ENCODE data around the gene BRME1. TPM values are rescaled to one million over a fixed set of nuclear protein-coding genes. Genes with fewer than 3 reads are reported as not detected.
A peak's percentile ranks its signal among the peaks of the same experiment; 100 is the strongest.

Gene BRME1
- total RNA-seq, 2 donors from 2014 or later: 3.7 to 4.0 TPM

DNA sequence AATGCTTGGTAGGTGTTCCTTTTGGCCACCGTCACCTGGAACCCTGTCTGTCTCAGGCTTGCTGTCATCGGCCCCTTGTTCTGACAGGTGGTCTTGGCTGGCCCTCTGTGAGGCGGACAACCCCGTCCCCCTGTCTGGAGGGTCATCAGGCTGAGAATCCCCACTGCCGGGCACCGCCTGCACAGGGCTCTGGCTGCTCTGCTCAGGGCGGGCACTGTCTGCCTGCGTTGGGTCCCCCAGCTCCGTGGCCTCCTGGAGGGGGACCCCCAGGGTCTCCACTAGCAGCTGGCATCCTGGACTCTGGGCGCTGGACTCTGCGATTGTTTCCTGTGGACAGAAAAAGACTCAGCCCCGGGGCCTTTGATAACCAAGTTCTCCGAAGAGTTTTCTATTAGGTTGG lies 15.8 kb downstream of the BRME1 start:
- ATAC-seq (no peak), DNase-seq (ENCODE audit: low spot score) (no peak)
- no peaks in the 10 kb centered on the region for H3K27me3 Mint-ChIP-seq
- no peak overlapping the region for H3K4me3 Mint-ChIP-seq
- no peaks in the 10 kb centered on the region for H3K36me3 Mint-ChIP-seq
- peaks cover 18 to 20% of the 10 kb centered on the region in 2 donors for H3K4me1 Mint-ChIP-seq (ENCODE audit: low read depth in 2 of 2)
- H3K27ac Mint-ChIP-seq: no peak overlapping the region
- H3K9me3 Mint-ChIP-seq: no peaks in the 10 kb centered on the region

DNA sequence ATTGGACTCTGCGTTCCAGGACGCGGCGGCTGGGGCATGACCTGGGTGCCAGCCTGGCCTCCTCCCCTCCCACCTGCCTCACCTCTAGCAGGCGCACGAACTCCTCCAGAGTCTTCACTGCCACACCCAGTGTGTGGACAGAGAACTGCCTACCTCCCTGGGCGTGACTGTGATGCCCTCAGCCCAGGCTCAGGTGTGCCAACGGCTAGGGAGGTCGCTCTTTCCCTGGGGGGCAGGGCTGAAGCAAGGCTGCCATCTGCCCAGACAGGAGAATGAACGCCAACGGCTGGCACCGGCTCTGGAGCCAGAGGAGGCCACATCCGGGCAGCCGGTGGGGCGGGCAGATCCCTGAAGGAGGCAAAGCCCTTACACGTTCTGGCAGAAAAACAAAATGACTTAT lies 17.6 kb downstream of the BRME1 start:
- Mint-ChIP-seq H3K9me3 (no peaks in the 10 kb centered on the region), H3K27me3 (no peaks in the 10 kb centered on the region), H3K36me3 (no peaks in the 10 kb centered on the region), H3K4me3 (no peak overlapping the region), H3K4me1 (ENCODE audit: low read depth in 2 of 2) (peaks cover 25 to 29% of the 10 kb centered on the region in 2 donors), H3K27ac (no peak overlapping the region)
- ATAC-seq (no peak), DNase-seq (ENCODE audit: low spot score) (no peak)

DNA sequence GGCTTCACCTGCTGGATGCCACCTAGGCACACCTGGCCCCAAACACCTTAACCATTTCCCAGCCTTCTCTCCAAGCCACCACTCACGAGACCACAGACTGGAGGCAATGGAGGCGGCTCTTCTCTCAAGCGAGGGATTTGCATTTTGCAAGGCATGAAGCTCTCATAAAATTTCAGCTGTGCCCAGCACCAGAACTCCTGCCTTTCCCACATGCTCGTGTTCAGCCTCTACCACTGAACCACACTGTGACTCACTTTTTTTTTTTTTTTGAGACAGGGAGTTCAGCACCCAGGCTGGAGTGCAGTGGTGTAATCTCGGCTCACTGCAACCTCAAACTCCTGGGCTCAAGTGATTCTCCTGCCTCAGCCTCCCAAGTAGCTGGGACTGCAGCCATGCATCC lies 18.4 kb downstream of the BRME1 start:
- peak; percentile 70 to 77 for ATAC-seq
- Mint-ChIP-seq H3K9me3 (no peaks in the 10 kb centered on the region), H3K27me3 (no peaks in the 10 kb centered on the region), H3K36me3 (no peaks in the 10 kb centered on the region), H3K4me1 (ENCODE audit: low read depth in 2 of 2) (peaks cover 25 to 29% of the 10 kb centered on the region in 2 donors), H3K27ac (peak overlapping the region in 1 of 2 donors; percentile 78), H3K4me3 (peak overlapping the region; percentile 70)
- DNase-seq (ENCODE audit: low spot score): no peak

DNA sequence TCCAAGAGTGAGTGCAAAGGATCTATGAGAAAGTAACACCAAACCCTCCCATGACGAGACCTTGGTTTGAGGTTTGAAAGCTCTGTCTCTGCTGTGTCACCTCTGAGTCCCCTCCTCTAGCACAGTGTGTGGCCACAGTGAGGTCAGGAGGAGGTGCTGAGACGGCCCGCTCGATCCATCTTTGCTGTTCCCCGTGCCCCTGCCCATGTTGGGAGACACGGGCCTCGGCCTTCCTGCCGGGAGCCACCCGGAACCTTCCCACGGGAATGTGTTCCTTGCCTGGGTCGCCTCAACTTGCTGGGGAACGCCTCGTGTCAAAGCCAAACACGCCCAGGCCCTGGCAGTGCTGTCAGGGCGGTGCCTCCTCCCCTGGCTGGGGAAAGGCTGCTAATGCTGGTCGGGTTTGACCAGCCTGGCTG lies 18.9 kb downstream of the BRME1 start:
- Mint-ChIP-seq H3K9me3 (no peaks in the 10 kb centered on the region), H3K4me1 (ENCODE audit: low read depth in 2 of 2) (peaks cover 29 to 31% of the 10 kb centered on the region in 2 donors), H3K27me3 (no peaks in the 10 kb centered on the region), H3K27ac (peak overlapping the region in 1 of 2 donors; percentile 78), H3K4me3 (peak overlapping the region; percentile 70), H3K36me3 (no peaks in the 10 kb centered on the region)
- DNase-seq (ENCODE audit: low spot score) (peak; percentile 82), ATAC-seq (peak; percentile 96)

DNA sequence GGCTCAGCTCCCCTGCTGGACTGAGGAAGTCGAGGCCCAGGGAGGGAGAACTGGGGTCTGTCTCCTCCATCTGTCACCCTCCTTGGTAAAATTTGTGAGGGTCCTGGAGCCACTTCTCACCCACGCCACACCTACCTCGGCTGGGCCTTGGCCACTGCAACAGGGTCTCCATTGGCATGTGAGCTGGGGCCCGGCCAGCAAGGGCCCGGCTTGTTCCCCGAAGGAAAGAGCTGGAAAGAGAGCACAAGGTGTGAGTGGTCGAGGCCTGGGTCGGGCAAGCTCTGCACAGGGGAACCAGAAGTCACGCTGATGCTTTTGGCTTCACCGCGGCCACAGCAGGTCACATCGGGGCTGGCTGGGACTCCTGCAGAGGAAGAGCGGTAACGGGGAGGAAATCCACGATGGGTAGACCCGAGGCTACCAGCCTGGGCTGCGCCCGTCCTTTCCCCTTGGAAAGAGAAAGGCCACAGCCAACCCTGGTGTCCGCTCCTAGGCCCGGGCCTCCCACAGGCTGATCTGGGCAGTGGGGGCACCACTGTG lies 20.0 kb downstream of the BRME1 start:
- Mint-ChIP-seq H3K9me3 (no peaks in the 10 kb centered on the region), H3K27ac (peak overlapping the region in 1 of 2 donors; percentile 78), H3K4me1 (ENCODE audit: low read depth in 2 of 2) (peaks cover 35 to 37% of the 10 kb centered on the region in 2 donors), H3K36me3 (no peaks in the 10 kb centered on the region), H3K27me3 (no peaks in the 10 kb centered on the region), H3K4me3 (peak overlapping the region; percentile 70)
- ATAC-seq (no peak), DNase-seq (ENCODE audit: low spot score) (no peak)

DNA sequence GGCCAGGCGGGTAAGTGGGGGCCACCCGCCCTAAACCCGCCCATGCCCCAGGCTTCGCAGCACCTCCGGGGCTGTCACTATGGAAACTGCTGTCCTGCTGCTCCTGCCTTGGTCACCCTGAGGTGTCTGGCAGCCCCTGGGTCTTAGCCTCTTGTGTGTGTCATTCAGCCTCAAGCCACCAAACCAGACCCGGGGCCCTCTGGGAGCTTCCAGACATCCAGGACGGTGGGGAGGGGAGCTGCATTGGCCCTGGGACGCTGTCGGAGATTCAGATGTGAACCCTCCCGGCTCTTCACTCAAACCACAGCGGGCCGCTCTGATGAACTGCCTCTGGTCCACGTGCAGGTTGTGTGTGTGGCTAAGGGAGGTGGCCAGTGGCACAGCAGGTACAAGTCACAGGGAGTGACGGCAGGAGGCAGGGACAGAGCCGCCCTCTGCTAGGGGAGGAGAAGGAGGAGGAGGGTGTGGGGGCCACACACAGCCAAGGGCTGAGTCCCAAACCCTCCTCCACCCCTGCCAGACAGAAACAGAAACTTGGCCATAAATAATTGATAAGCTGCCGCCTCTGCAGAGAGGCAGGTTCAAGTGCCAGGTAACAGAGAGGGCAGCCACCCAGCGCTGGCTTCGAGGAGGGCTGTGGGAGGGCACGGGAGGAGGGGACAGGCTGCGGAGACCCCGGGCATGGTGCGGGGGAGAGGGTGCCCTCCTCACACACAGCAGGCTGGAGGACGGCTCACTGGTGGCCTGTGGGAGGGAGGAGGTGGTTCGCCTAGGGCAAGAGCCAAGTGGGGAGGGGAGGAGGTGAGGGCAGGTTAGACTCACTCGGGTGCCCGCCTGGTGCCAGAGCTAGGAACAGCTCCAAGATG lies 21.0 kb downstream of the BRME1 start:
- H3K9me3 Mint-ChIP-seq: no peaks in the 10 kb centered on the region

DNA sequence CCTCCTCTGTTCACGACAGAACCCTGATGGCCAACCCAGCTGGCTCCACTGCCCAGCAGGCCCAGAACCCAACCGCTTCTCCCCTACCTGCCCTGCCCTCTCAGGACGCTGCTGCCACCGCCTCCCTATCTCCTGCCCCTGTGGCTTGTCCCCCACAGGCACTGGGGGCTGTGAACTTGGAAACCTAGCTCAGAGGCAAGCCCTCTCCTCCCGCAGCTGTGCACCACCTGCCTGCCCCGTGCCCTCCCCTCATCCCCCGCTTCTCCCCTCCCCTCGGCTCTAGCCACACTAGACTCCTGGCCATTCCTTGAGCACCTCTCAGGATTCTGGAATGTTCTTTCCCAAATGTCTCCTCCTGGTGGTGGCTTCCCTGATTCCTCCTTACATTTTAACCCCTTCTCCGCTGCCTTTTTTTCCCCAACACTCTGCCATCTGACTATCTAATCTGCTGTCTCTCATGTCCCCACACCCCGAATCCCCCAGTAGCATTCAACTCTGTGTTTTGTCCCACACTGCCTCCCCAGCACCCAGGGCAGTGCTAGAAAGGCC lies 22.3 kb downstream of the BRME1 start:
- Mint-ChIP-seq H3K9me3 (no peaks in the 10 kb centered on the region), H3K36me3 (no peaks in the 10 kb centered on the region), H3K4me3 (no peak overlapping the region), H3K27me3 (no peaks in the 10 kb centered on the region), H3K27ac (peak overlapping the region; percentile 43 to 58), H3K4me1 (ENCODE audit: low read depth in 2 of 2) (peaks cover 42 to 43% of the 10 kb centered on the region in 2 donors)
- no peak for DNase-seq (ENCODE audit: low spot score)
- no peak for ATAC-seq

More for the DNA sequence above, 21.0 kb downstream of the BRME1 start:
- Mint-ChIP-seq H3K36me3 (no peaks in the 10 kb centered on the region), H3K4me3 (no peak overlapping the region), H3K27me3 (no peaks in the 10 kb centered on the region), H3K27ac (no peak overlapping the region), H3K4me1 (ENCODE audit: low read depth in 2 of 2) (peaks cover 42 to 43% of the 10 kb centered on the region in 2 donors)
- no peak for ATAC-seq
- no peak for DNase-seq (ENCODE audit: low spot score)

DNA sequence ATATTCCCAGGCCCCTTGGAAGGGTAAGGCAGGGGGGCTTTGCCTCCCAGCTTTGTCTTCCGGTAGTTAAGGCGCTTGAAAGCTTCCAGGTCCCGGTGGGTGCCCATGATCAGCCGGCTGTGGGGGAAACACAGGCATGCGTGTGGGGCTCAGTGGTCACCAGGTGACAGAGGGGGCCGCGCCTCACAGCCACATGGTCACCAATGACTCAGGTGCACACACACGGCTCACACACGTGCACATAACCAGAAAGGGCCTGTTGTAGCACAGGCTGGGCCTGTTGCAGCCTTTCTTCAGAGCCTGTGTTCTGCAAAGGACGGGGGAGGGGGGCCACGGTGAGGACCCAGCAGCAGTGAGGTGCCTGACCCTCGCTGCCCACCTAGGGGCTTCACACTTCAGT lies 23.1 kb downstream of the BRME1 start:
- peaks cover 42 to 43% of the 10 kb centered on the region in 2 donors for H3K4me1 Mint-ChIP-seq (ENCODE audit: low read depth in 2 of 2)
- no peaks in the 10 kb centered on the region for H3K36me3 Mint-ChIP-seq
- no peak overlapping the region for H3K27ac Mint-ChIP-seq
- H3K9me3 Mint-ChIP-seq: no peaks in the 10 kb centered on the region
- DNase-seq (ENCODE audit: low spot score): no peak
- H3K27me3 Mint-ChIP-seq: no peaks in the 10 kb centered on the region
- ATAC-seq: no peak
- no peak overlapping the region for H3K4me3 Mint-ChIP-seq

DNA sequence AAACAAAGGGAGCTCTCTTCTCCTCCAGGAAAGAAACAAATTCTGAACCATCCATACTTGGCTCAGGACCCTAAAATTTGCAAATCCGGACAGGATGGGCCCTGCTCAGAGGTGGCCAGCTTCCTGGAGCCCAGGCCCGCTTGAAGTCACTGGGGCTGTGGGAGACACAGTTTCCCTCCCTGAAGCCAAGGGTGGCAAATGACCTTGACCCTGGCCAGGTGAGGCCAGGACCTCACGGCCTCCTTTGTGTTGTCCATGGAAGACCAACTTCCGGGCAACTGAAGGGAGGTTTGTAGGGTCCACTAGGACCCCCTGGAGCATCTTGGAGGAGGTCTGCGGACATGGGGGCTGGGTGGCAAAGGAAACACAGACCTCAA lies 23.5 kb downstream of the BRME1 start:
- Mint-ChIP-seq H3K4me3 (peak overlapping the region; percentile 38), H3K27me3 (no peaks in the 10 kb centered on the region), H3K4me1 (ENCODE audit: low read depth in 2 of 2) (peaks cover 40% of the 10 kb centered on the region in 2 donors), H3K36me3 (no peaks in the 10 kb centered on the region), H3K9me3 (no peaks in the 10 kb centered on the region), H3K27ac (peak overlapping the region; percentile 43 to 70)
- DNase-seq (ENCODE audit: low spot score): no peak
- no peak for ATAC-seq

DNA sequence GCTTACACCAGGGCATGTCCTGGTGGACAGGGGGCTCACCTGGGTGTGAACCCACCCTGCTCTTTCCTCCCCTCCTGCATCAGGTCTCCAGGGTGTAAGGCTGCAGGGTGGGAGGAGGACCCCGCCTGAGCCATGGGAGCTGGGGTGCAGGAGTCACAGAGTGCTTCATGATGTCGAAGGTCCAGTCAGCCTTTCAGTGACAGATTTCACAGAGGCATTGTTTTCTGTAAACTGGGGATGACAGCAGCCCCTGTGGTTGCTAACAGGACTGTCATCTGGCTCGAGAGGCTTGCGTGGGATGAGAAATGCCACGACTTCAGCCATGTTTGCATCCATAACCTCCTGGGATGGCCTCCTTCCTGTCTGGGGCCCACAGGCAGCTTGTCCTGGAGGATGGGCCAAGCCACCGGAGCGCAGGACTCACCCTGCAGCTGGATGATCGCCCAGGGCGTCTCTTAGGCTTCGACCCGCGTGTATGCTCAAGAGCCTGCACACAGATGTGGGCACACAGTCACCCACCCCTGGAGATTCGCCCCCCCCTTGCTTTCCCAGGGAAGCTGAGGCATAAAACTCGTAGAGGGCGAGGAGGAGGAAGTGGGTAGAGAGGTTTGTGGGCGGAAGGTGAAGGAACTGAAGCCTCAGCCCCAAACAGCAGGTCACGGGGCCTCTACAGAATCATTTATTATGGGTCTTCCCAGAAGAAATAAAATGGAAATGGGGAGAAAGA lies 24.1 kb downstream of the BRME1 start:
- ATAC-seq: peak in 1 of 2 donors; percentile 27
- peak overlapping the region; percentile 43 to 70 for H3K27ac Mint-ChIP-seq
- no peaks in the 10 kb centered on the region for H3K36me3 Mint-ChIP-seq
- DNase-seq (ENCODE audit: low spot score): no peak
- no peaks in the 10 kb centered on the region for H3K9me3 Mint-ChIP-seq
- peaks cover 34 to 35% of the 10 kb centered on the region in 2 donors for H3K4me1 Mint-ChIP-seq (ENCODE audit: low read depth in 2 of 2)
- peak overlapping the region; percentile 38 for H3K4me3 Mint-ChIP-seq
- H3K27me3 Mint-ChIP-seq: no peaks in the 10 kb centered on the region

DNA sequence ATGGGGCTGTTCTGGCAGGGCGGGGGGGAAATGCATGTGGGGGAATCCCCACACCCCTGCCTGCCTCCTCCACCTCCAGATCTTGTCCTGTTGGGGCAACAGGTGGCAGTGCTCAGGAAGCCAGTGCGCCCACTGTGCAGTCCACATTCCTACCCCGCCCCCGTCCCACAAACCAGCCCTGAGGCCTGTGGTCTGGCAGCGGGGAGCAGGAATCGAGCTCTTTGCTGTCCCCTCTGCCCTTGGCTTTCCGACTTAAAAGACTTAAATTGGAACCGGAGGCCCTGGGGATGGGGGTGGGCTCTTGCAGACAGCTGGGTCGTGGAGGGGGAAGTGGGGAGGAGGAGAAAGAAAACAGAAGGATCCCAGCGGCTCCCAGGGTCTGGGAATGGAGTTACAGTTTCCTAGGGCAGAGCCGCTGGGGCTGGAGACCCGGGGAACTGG lies 24.6 kb downstream of the BRME1 start:
- H3K36me3 Mint-ChIP-seq: no peaks in the 10 kb centered on the region
- peak overlapping the region; percentile 43 to 70 for H3K27ac Mint-ChIP-seq
- no peak for DNase-seq (ENCODE audit: low spot score)
- H3K4me3 Mint-ChIP-seq: peak overlapping the region; percentile 38
- no peaks in the 10 kb centered on the region for H3K9me3 Mint-ChIP-seq
- no peaks in the 10 kb centered on the region for H3K27me3 Mint-ChIP-seq
- peaks cover 30 to 31% of the 10 kb centered on the region in 2 donors for H3K4me1 Mint-ChIP-seq (ENCODE audit: low read depth in 2 of 2)
- ATAC-seq: no peak

DNA sequence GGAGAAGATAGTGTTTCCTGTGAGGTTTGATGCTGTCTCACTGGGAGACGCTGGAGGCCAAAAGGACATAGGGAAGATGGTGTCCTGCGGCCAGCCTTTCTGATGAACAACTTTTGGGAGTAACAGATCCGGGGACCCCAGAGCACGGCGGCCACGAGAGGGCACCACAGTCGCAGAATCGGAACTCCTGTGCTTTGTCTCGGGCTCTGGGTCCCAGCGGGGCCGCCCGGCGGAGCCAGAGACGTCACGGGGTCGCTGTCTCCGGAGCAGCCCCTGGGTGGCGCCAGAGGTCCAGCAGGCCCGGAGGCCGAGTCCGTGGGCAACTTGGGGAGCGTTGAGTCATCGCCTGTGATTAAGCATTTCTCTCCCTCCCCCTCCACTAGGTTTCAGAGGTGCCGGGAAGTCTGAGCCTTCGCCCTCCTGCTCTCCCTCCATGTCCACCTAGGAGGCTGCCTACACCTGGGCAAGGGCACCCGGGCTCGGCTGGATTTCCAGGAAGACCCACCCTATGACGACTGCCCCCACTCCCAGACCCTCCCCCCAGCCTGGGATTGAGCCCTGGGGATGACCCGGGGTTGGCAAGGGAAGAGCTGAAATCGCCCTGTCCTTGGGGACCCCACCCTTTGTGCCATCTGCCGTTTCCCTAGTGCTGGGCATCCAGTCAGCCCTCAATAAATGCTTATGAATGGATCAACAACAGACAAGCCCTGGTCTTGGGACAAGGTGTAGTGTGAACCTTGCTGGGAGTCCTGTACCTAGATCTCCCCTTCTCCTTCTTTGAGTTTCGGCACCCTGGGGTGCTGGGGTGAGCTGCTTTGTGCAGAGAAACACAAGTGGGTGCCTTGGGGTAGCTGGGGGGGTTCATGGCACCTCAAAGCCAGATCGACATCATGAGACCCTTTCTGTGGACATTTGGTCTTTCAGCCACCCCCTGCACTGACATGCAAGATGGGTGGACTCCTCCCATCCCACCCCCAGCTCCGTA lies 25.6 kb downstream of the BRME1 start:
- Mint-ChIP-seq H3K36me3 (no peaks in the 10 kb centered on the region), H3K4me3 (peak overlapping the region; percentile 57), H3K4me1 (ENCODE audit: low read depth in 2 of 2) (peaks cover 24% of the 10 kb centered on the region in 2 donors), H3K9me3 (no peaks in the 10 kb centered on the region), H3K27ac (peak overlapping the region; percentile 51 to 73), H3K27me3 (no peaks in the 10 kb centered on the region)
- DNase-seq (ENCODE audit: low spot score): peak; percentile 98
- ATAC-seq: peak; percentile 99

DNA sequence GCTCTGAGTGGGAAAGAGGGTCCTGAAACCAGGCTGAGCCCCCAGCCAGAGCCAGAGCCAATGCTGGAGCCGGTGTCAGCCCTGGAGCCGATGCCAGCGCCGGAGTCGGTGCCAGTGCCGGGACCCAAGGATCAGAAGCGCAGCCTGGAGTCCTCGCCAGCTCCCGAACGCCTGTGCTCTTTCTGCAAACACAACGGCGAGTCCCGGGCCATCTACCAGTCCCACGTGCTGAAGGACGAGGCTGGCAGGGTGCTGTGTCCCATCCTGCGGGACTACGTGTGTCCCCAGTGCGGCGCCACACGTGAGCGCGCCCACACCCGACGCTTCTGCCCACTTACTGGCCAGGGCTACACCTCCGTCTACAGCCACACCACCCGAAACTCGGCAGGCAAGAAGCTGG lies 28.6 kb downstream of the BRME1 start:
- DNase-seq (ENCODE audit: low spot score): no peak
- Mint-ChIP-seq H3K9me3 (no peaks in the 10 kb centered on the region), H3K4me3 (no peak overlapping the region), H3K4me1 (ENCODE audit: low read depth in 2 of 2) (peaks cover 16% of the 10 kb centered on the region in 2 donors), H3K27ac (no peak overlapping the region), H3K36me3 (no peaks in the 10 kb centered on the region), H3K27me3 (peaks cover 7 to 9% of the 10 kb centered on the region in 2 donors)
- no peak for ATAC-seq

Data from natural killer cell treated with Interleukin-12 subunit alpha and Interleukin-12 subunit beta and Interleukin-15 and Interleukin-18, amount 100 ng/mL, for 72 hours (primary cell).